Fibroblast of mammary gland (primary cell): Measurements from ENCODE around the gene CUZD1.

Experiments used
- DNase-seq: peaks from one replicate; pipeline ENCODE4 v3.0.0-alpha.2; 2010; ENCODE audit warnings: low read depth
- H3K4me3 ChIP-seq: 2 replicates; pipeline ENCODE4 v1.5.1; 2011; ENCODE audit warnings: low read depth, mild to moderate bottlenecking, low read length, moderate library complexity; ENCODE audit not compliant: control insufficient read depth
- CTCF ChIP-seq: conservative IDR thresholded peaks from 2 replicates; pipeline ENCODE4 v1.5.1; 2011; ENCODE audit warnings: low read depth, low read length, inconsistent platforms; ENCODE audit not compliant: control insufficient read depth, insufficient read depth

Gene CUZD1

GRCh38 chr10:122844146-122844545 lies 1.5 kb downstream of the CUZD1 start:
- no peak for DNase-seq
- no peak for TF ChIP-seq CTCF
- no peak overlapping the region for H3K4me3 ChIP-seq

DNA sequence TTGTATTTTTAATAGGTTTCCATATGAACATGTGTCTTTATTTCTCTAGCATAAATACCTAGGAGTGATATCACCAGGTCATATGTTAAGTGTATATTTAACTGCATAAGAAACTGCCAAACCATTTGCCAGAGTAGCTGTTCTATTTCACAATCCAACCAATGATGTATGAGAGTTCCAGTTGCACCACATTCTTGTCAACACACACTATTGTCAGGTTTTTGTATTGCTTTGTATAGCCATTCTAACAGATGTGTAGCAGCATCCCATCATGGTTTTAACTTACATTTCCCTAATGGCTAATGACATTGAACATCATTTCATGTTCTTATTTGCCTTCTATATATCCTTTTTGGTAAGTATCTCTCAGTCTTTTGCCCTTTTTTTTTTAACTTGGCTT lies 4.1 kb downstream of the CUZD1 start:
- no peak overlapping the region for H3K4me3 ChIP-seq
- TF ChIP-seq CTCF: no peak
- no peak for DNase-seq

DNA sequence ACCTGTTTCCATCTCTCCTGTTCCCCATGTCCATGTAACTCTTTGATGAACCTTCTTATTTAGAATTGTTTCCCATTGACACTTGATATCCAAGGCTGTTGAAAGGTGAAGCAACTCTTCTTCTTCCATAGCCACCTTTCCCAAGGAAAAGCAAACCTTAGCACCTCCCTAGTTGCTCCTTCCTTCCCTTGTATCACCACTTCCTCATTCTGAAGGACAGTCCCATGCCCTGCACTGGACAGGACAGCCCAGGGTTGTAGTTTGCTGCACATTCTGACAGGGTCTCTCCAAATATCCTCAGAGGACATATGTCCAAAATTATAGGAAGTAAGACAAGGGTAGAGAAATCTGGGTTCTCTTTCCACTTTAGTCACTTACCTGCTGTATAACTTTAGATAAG lies 6.2 kb downstream of the CUZD1 start:
- no peak for DNase-seq
- no peak for TF ChIP-seq CTCF
- no peak overlapping the region for H3K4me3 ChIP-seq

DNA sequence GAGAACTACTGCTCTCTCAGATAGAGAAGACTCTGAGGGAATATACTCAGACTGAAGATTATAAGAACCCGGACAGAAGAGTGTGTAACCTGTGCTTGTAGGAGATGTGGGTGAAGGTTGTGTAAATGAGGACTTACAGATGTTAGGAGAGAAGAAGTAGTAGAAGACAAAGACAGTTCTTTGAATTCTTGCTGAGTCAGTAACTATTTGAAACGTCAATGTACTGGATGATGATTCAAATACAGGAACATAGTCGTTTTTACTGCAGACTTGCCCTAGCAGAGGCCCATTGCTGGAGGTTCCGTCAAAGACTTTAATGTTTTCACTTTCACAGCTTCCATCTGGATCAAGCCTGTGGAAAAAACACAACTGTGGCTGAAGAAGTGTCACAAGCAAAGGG lies 6.8 kb downstream of the CUZD1 start:
- TF ChIP-seq CTCF: no peak
- no peak overlapping the region for H3K4me3 ChIP-seq
- DNase-seq: no peak

GRCh38 chr10:122835908-122836307 lies 9.7 kb downstream of the CUZD1 start:
- no peak overlapping the region for H3K4me3 ChIP-seq
- no peak for TF ChIP-seq CTCF
- no peak for DNase-seq

GRCh38 chr10:122830965-122831353 lies 14.7 kb downstream of the CUZD1 start:
- no peak overlapping the region for H3K4me3 ChIP-seq
- no peak for TF ChIP-seq CTCF
- no peak for DNase-seq

DNA sequence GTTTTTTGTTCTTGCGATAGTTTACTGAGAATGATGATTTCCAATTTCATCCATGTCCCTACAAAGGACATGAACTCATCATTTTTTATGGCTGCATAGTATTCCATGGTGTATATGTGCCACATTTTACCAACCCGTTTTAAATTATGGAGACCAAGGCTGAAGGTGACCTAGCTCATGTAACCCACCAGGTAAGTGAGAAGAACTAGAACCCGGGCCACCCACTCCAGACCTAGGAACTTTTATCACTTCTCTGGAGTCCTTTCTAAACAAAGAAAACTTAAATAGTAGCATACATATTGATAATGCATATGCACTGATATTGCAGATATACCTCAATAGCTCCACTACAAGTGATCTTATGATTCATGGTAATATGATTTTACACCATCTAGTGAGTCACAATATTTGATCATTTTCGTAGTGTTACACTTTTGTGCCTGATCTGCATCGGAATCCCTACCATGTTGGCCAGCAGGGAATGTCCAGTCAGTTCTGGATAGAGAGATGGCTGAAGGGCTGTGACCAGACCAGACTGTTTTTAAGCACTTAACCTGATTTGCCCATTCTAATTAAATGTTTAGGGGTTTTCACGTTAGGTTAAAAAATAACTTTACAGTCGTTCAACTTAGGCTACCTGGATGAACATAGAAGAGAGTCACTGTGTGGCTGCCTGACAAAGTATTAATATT lies 15.2 kb downstream of the CUZD1 start:
- DNase-seq: no peak
- H3K4me3 ChIP-seq: no peak overlapping the region
- TF ChIP-seq CTCF: no peak
